HG02870 (cell line): Measurements from ENCODE around the gene ATP8B3.

Source experiments
- ATAC-seq: cut with Tn5 transposase; IDR thresholded peaks from one replicate; pipeline ENCODE4 v1.9.1; 2021; ENCODE audit warnings: mild to moderate bottlenecking, moderate library complexity; ENCODE audit not compliant: unreplicated experiment

ATP8B3 gene

DNA sequence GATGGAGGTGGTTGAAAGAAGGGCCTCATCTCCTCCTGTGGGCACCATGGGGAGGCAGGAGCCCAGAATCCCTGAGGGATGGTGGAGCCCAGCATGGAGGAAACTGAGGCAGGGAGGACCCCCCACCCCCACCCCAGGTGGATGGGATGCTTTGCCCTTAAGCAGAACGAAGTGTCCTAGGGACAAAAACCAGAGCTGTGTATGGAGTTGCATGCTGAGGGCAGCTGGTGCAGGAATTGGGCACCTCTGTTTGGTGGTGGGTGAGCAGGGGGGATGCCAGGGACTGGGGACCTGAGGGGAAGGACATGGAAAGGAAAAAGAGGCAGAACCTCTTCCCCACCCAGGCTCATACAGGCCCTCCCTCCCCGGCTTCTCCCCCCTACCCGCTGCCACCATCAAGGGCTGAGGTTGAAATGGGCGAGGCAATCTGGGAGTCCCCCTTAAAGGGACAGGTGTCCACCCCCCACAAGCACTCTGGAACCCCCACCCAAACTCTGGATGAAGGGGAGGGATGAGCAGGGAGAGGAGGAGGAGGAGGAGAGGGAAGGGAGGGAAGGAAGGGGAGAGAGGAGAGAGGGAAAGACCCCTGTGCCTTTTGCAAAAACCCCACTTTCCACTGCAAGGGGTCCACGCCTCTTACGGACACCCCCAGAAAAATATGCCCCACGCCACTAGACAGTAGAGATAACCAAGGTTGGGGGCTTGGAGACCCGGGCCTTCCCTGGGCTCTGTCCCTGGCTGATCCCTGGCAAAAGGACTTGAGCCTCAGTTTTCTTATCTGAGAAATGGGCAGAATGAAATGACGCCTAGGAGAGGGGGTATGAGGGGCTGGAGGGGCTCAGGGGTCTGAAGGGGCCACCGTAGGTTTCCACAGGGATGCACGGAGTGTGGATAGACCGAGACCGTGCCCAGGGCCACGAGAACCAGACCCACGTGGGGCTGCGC, 52.8 kb downstream of the ATP8B3 start:
- ATAC-seq = no peak

GRCh38 chr19:1758231-1758577, 53.9 kb downstream of the ATP8B3 start:
- ATAC-seq = no peak

DNA sequence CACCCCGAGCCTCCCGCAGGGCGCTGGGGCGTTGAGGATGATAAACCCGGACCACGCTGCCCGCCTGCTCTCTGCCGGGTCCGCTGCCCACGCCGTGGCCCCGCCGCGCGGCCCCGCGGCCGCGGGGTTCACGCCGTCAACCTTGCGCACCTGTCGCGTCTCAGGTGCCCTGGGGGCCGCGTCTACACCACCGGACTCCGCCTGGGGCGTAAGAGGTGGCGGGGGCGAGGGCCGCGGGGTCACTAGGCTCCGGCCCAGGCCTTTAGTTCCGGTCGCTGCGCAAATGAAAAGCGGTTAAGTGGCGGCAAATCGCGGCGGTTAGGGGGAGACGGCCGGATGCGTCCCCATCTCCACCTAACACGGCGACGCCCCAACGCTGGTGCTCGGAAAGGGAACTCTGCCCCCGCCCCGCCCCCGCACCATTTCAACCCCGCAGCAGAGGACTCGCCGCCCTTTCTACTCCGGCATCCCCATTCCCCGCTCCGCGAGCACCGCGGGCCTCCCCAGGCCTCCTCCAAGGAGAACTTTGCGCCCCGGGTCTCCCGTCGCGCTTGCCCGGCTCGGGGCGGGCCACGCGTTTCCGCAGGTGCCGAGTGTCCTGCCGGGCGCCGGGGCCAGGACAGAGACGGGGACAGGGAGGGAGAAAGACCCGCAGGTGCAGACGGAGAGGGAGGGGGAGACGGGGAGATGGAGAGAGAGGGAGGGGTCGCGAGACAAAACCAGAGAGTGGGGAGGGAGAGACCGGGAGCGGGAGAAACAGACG, 54.4 kb downstream of the ATP8B3 start:
- ATAC-seq = no peak

GRCh38 chr19:1756705-1757465, 55.2 kb downstream of the ATP8B3 start:
- no peak for ATAC-seq

DNA sequence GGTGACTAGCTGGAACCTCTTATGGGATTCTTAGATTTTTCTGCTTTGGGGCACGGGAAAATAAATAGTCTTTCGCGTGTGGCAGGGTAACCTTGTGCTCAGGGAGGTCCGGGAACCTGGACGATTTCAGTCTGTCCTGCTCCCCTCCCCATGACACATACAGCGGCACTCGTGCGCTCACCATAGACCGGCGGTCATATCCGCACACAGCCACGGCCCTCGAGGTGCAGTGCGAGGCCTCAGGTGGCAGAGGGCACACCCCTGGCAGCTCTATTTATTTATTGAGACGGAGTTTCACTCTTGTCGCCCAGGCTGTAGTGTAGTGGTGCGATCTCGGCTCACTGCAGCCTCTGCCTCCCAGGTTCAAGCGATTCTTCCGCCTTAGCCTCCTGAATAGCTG, 55.8 kb downstream of the ATP8B3 start:
- ATAC-seq = no peak

DNA sequence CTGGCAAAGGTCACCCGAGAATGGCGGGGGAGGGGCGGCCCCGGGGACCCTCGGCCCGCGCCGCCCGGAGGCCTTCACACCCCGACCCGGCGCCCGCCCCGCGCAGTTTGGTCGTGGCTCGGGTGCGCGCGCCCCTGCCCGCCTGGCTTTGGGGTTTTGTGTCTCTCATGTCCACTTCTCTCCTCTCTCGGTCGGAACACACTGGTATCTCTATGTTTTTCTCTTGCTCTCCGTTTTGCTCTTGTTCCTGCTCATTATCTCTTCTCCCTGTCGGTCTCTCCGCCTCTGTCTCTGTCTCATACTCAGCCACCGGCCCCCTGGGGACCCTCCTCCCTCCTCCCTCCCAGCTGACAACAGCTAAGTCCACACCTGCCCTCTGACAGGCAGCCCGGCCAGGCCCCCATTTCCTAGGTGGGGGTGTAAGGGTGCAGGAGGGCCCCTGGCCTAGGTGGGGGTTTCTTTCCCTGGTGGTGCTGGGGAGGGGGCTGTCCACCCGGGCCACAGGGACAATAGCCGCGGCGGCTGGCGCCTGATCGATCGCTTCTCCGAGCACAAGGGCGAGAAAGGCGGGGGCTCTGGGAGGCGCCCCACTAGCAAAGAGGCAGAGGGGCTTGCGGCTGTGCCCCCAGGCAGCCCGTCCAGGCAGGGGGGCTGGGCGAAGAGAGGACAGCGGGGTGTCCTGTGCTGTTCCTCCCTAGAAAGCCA, 56.5 kb downstream of the ATP8B3 start:
- no peak for ATAC-seq

GRCh38 chr19:1754636-1755466, 57.2 kb downstream of the ATP8B3 start:
- no peak for ATAC-seq

- no peak for ATAC-seq
These were observed 57.9 kb downstream of the ATP8B3 start for GRCh38 chr19:1754018-1754635.

GRCh38 chr19:1752757-1753728, 59.0 kb downstream of the ATP8B3 start, which contains the start of gene ONECUT3:
ONECUT3 (plus strand) TSS chr19:1753506; CDS start chr19:1753663, 157 bp downstream.
- ATAC-seq = no peak

GRCh38 chr19:1752009-1752756, 59.9 kb downstream of the ATP8B3 start:
- no peak for ATAC-seq

DNA sequence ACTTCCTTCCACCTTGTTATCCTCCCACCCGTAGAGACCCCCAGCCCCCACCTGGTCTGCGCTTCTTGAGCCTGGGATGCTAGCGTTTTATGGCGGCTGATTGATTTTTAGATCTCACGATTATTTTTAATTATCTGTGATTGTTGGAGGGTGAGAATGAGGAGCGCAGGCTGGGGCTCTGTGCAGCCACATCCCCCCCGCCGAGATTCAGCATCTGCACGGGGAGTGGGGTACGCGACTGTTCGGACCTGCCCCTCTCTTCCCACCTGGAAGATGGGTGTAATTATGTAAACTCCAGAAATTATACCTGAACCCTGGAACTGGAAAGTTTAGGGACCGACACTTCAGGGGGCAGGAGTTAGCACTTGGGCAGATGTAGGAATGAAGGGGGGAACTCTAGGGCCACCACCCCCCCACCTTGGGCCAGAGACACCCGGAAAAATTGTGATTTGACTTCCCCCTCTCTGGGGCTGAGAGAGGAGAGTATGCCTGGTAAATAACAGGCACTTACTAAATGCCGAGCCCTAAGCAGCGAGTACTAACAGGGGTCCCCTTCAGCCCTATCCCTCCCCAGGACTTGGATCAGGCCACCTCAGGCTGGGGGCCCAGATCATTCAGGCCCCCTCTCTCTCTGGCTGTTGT, 60.6 kb downstream of the ATP8B3 start:
- ATAC-seq = no peak

DNA sequence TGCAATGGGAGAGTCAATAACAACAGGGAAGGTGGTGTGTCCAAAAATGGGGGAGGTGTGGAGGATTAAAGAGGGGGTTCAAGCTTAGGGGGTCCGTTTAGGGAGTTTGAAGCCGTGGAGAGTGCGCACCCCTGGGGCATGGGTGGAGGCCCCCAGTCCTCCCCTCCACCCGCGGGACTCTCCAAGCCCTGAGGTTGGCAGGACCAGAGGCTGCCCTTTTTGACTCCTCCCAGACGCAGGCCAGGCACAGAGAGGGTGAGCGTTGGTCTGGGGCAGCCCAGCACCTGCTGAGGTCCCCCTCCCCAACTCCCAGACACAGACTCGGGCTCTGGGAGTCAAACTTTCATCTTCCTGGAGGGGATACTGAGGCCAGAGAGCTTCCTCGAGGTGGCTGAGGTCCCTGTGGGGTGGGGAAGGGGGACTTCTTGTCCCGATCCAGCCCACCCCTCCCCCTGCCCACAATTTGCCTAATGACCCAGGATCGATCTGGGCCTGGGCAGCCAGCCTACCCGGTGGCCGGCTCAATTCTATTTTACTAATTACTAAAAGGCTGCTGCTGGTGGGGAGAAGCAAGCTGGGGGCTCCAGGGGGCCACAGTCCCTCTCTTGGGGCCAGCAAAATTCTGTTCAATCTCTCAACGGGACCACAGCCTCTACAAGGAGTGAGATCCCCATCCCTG, 61.6 kb downstream of the ATP8B3 start:
- ATAC-seq = no peak

- ATAC-seq = no peak
These were observed 62.4 kb downstream of the ATP8B3 start for GRCh38 chr19:1749373-1750342.

DNA sequence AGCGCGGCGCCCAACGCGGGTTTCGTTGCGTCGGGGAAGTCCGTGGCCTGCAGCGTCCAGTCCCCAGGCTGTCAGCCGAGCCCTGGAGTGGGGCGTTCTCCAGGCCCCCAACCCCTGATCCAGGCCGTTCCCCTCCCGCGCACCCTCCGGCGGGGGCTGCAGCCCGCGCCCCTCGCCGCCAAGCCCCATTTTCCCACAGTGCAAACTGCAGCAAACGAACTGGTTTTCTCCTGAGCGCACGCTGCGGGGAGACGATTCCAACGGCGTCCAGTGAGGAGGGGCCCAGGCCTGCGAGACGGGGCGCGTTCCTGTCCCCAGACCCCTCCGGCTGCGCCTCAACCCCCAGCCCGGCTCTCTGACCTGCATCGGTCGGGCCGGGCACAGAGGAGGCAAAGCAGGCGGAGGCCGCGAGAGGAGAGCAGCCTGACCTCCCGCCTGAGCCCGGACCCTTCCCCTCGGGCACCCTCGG, 63.2 kb downstream of the ATP8B3 start:
- no peak for ATAC-seq
